Esophagus squamous epithelium (tissue), 4 donors: ENCODE results near the gene TAGLN3.

Experiments used
- CTCF ChIP-seq, 6 experiments: fragments of 450-650 bp in 4 of 6; fragments of 200-600 bp in 2 of 6; sonication (generic) in 2 of 6; IDR thresholded peaks; one replicate each; pipeline ENCODE4 v1.5.1; 2016 to 2019; ENCODE audit warnings: antibody characterized with exemption in 6 of 6, mild to moderate bottlenecking in 4 of 6, moderate library complexity in 4 of 6
- POLR2A ChIP-seq, 4 donors: fragments of 450-650 bp; IDR thresholded peaks; one replicate each; pipeline ENCODE4 v1.6.1; 2017; ENCODE audit warnings: antibody characterized with exemption in 4 of 4, mild to moderate bottlenecking in 4 of 4, moderate library complexity in 3 of 4

GRCh38 chr3:112000367-112000771 is 1.6 kb downstream of the TAGLN3 start:
- no peak for TF ChIP-seq CTCF (IDR thresholded peaks at IDR 0.05)
- TF ChIP-seq POLR2A (IDR thresholded peaks at IDR 0.05): no peak
